Esophagus squamous epithelium (tissue), 4 donors: Measurements from ENCODE around the gene SCPEP1.

ENCODE experiments used
- POLR2A ChIP-seq, 4 donors: fragments of 450-650 bp; IDR thresholded peaks; one replicate each; pipeline ENCODE4 v1.6.1; 2017; ENCODE audit warnings: antibody characterized with exemption in 4 of 4, mild to moderate bottlenecking in 4 of 4, moderate library complexity in 3 of 4
- TF ChIP-seq, protein P1 (sequence below), 6 experiments: fragments of 450-650 bp in 4 of 6; fragments of 200-600 bp in 2 of 6; sonication (generic) in 2 of 6; IDR thresholded peaks; one replicate each; pipeline ENCODE4 v1.5.1; 2016 to 2019; ENCODE audit warnings: antibody characterized with exemption in 6 of 6, mild to moderate bottlenecking in 4 of 6, moderate library complexity in 4 of 6

DNA sequence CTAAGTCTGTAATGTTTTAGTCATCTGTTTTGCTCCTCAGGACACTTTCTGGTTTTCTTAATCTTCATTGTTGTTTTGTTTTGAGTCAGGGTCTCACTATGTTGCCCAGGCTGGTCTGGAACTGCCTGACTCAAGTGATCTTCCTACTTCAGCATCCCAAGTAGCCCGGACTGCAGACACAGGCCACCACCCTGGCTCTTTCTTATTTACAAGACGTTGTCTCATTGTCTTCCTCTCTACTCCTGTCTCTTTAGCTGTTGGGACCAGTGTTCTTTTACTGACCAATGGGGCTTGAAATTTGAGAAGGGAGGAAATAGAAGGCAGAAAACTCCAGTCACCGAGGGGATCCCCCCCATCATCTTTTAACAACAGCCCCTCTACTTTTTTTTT, 1.2 kb downstream of the SCPEP1 start:
- no peak for TF ChIP-seq POLR2A (IDR thresholded peaks at IDR 0.05)
- TF ChIP-seq, protein P1, sequence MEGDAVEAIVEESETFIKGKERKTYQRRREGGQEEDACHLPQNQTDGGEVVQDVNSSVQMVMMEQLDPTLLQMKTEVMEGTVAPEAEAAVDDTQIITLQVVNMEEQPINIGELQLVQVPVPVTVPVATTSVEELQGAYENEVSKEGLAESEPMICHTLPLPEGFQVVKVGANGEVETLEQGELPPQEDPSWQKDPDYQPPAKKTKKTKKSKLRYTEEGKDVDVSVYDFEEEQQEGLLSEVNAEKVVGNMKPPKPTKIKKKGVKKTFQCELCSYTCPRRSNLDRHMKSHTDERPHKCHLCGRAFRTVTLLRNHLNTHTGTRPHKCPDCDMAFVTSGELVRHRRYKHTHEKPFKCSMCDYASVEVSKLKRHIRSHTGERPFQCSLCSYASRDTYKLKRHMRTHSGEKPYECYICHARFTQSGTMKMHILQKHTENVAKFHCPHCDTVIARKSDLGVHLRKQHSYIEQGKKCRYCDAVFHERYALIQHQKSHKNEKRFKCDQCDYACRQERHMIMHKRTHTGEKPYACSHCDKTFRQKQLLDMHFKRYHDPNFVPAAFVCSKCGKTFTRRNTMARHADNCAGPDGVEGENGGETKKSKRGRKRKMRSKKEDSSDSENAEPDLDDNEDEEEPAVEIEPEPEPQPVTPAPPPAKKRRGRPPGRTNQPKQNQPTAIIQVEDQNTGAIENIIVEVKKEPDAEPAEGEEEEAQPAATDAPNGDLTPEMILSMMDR (IDR thresholded peaks at IDR 0.05) = no peak
